HG03439 (cell line): ENCODE measurements around the gene TDRD7.

Source experiments
- ATAC-seq: cut with Tn5 transposase; IDR thresholded peaks from one replicate; pipeline ENCODE4 v1.9.1; 2021; ENCODE audit warnings: mild to moderate bottlenecking, moderate library complexity; ENCODE audit not compliant: unreplicated experiment

The TDRD7 gene

GRCh38 chr9:97525451-97525850 lies 113.6 kb downstream of the TDRD7 start:
- no peak for ATAC-seq

GRCh38 chr9:97526895-97527575 lies 115.1 kb downstream of the TDRD7 start:
- ATAC-seq = no peak

- ATAC-seq = no peak
Measured at GRCh38 chr9:97527626-97528528, 116.0 kb downstream of the TDRD7 start.

- ATAC-seq = no peak
Measured at GRCh38 chr9:97528529-97529230, 116.8 kb downstream of the TDRD7 start.

GRCh38 chr9:97529363-97530076 lies 117.6 kb downstream of the TDRD7 start:
- ATAC-seq = peak; percentile 89

- ATAC-seq = no peak
Measured at GRCh38 chr9:97531888-97532376, 120.0 kb downstream of the TDRD7 start.

GRCh38 chr9:97534185-97534584 lies 122.3 kb downstream of the TDRD7 start:
- no peak for ATAC-seq

GRCh38 chr9:97534961-97535594 lies 123.2 kb downstream of the TDRD7 start:
- no peak for ATAC-seq

GRCh38 chr9:97535771-97536170 lies 123.9 kb downstream of the TDRD7 start:
- no peak for ATAC-seq

GRCh38 chr9:97536480-97536879 lies 124.6 kb downstream of the TDRD7 start:
- no peak for ATAC-seq

- no peak for ATAC-seq
Measured at GRCh38 chr9:97543561-97543960, 131.7 kb downstream of the TDRD7 start.

- no peak for ATAC-seq
Measured at GRCh38 chr9:97545486-97545885, 133.6 kb downstream of the TDRD7 start.
